Tibial artery (tissue), 4 donors: ENCODE results near the gene NPTXR.

ENCODE experiments used
- DNase-seq, 2 donors: peaks; one replicate each; pipeline ENCODE4 v3.0.0-alpha.2; 2019
- H3K27ac ChIP-seq, 2 donors: fragments of 200-600 bp; sonication (generic) in 1 of 2; 1 replicate in 1 of 2; 2 replicates in 1 of 2; pipeline ENCODE4 v1.5.1; 2018 to 2019; ENCODE audit warnings: mild to moderate bottlenecking in 1 of 2
- H3K27me3 ChIP-seq, 2 donors: fragments of 200-600 bp; sonication (generic) in 1 of 2; one replicate each; pipeline versions ENCODE4 v1.5.1 to v1.6.0; 2016 to 2019
- H3K36me3 ChIP-seq, 3 donors: fragments of 200-600 bp; sonication (generic) in 2 of 3; one replicate each; pipeline ENCODE4 v1.5.1; 2016 to 2019; ENCODE audit warnings: mild to moderate bottlenecking in 2 of 3
- H3K4me1 ChIP-seq, 4 donors: fragments of 200-600 bp; sonication (generic) in 2 of 4; 1 replicate in 3 of 4; 2 replicates in 1 of 4; pipeline ENCODE4 v1.5.1; 2016 to 2019
- H3K4me3 ChIP-seq, 2 donors: fragments of 200-600 bp; sonication (generic) in 1 of 2; 1 replicate in 1 of 2; 2 replicates in 1 of 2; pipeline ENCODE4 v1.5.1; 2018 to 2019; ENCODE audit warnings: mild to moderate bottlenecking in 2 of 2
- H3K9me3 ChIP-seq, 3 donors: fragments of 200-600 bp; sonication (generic) in 1 of 3; one replicate each; pipeline ENCODE4 v1.5.1; 2016 to 2019
- intact Hi-C: fragments of 100-400 bp; cut with DNase I; formaldehyde crosslinking; loops from one replicate; pipeline ENCODE4 v1.15.0; 2023; ENCODE audit warnings: low total_unique reads
- TF ChIP-seq, protein P1 (sequence below), 2 experiments: fragments of 200-600 bp in 1 of 2; fragments of 450-650 bp in 1 of 2; IDR thresholded peaks; one replicate each; pipeline ENCODE4 v1.5.1; 2017 to 2019; ENCODE audit warnings: antibody characterized with exemption in 2 of 2, mild to moderate bottlenecking in 1 of 2, moderate library complexity in 1 of 2

NPTXR gene

DNA sequence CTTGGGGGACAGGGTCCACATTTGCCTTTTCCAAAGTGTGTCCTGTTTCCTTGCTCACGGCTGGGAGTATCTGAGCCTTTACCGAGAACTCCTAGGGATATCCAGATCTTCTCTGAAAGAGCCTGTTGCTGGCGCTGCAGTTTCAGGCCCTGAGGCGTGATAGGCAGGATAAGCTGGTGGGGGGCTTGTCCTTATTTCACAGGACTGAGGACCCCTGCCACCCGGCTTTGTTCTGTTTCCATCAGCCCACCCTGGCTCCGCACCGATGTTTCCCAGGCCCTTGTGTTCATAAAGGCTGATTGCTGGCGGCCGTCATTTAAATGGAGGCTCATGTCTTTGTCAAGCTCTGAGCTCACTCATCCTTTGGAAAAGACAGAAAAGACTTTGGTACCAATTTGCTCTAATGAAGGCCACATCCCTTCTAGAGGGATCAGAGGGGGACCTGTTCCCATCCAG lies 9.4 kb upstream of the NPTXR start:
- intact Hi-C loops, result no loop called here
- H3K36me3 ChIP-seq, result no peaks in the 10 kb centered on the region
- H3K9me3 ChIP-seq, result no peaks in the 10 kb centered on the region
- no peaks in the 10 kb centered on the region for H3K27me3 ChIP-seq
- no peak for DNase-seq
- H3K4me1 ChIP-seq, result no peaks in the 10 kb centered on the region
- H3K4me3 ChIP-seq, result no peak overlapping the region
- TF ChIP-seq, protein P1, sequence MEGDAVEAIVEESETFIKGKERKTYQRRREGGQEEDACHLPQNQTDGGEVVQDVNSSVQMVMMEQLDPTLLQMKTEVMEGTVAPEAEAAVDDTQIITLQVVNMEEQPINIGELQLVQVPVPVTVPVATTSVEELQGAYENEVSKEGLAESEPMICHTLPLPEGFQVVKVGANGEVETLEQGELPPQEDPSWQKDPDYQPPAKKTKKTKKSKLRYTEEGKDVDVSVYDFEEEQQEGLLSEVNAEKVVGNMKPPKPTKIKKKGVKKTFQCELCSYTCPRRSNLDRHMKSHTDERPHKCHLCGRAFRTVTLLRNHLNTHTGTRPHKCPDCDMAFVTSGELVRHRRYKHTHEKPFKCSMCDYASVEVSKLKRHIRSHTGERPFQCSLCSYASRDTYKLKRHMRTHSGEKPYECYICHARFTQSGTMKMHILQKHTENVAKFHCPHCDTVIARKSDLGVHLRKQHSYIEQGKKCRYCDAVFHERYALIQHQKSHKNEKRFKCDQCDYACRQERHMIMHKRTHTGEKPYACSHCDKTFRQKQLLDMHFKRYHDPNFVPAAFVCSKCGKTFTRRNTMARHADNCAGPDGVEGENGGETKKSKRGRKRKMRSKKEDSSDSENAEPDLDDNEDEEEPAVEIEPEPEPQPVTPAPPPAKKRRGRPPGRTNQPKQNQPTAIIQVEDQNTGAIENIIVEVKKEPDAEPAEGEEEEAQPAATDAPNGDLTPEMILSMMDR (IDR thresholded peaks at IDR 0.05), result no peak
- H3K27ac ChIP-seq, result no peak overlapping the region

DNA sequence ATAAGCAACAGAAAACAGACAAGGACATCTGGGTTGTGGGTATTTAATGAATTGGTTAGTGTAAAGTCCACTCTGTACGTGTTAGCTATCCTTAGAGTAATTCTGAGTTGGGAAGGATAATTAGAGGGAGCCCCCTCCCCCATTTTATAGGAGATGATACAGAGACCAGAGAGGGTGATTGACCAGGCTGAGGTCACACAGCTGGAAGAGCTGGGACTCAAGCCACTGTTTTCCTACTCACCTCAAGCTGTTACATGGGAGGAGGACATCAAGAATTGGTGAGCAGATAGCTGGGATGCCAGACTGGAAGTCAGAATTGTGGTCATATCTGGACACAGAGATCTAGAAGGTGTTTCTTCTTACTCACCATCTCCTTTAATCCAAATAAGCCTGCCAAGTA lies 8.7 kb upstream of the NPTXR start:
- DNase-seq, result no peak
- Histone ChIP-seq H3K9me3 (no peaks in the 10 kb centered on the region), H3K4me3 (no peak overlapping the region), H3K36me3 (no peaks in the 10 kb centered on the region), H3K27me3 (no peaks in the 10 kb centered on the region), H3K4me1 (no peaks in the 10 kb centered on the region), H3K27ac (no peak overlapping the region)
- intact Hi-C loops, result no loop called here
- TF ChIP-seq, protein P1 (IDR thresholded peaks at IDR 0.05), result no peak

DNA sequence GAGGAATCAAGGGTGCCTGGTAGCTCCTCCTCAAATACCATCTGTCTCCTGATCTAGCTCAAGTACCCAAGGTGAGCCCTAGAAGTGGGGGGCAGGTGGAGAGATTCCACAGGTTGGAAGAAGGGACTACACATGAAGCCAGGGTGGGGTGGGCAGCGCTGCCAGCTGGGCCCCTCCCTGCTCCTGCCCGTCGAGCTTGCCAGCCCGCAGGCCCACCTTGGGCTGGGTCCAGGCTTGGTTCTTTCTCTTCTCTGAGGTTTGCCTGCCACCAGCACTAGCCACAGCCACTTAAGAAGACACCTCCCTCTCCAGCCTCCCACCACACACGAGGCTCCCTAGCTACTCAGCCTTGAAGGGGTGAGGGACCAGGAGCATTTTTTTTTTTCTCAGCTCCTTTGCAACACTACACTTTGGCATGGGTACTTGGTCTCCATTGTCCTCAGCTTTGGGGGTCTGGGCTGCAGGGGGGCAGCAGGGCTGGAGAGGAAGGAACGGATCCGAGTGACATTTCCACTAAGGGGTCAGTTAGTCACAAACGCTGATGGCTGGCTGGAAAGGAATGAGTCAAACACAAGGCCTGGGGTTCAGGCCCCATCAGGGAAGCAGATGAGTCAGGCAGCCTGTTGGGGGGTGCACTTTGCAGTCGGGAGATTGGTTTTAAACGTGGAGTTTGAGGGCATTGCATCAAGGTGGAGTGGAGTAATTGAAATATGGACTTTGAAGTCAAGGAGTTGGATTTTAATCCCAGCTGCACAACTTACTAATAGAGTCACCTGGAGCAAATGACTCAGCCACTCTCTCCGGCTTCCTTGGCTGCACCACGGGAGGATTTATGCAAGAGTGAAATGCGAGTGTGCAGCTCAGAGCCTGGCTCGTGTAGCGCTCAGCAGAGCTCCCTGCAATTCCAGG lies 7.4 kb upstream of the NPTXR start:
- no peaks in the 10 kb centered on the region for H3K9me3 ChIP-seq
- TF ChIP-seq, protein P1 (IDR thresholded peaks at IDR 0.05), result no peak
- H3K27me3 ChIP-seq, result no peaks in the 10 kb centered on the region
- no peak for DNase-seq
- no peak overlapping the region for H3K4me3 ChIP-seq
- peaks cover 0 to 12% (median under 1%) of the 10 kb centered on the region in 4 donors for H3K4me1 ChIP-seq
- no peak overlapping the region for H3K27ac ChIP-seq
- H3K36me3 ChIP-seq, result no peaks in the 10 kb centered on the region
- intact Hi-C loops, result no loop called here

DNA sequence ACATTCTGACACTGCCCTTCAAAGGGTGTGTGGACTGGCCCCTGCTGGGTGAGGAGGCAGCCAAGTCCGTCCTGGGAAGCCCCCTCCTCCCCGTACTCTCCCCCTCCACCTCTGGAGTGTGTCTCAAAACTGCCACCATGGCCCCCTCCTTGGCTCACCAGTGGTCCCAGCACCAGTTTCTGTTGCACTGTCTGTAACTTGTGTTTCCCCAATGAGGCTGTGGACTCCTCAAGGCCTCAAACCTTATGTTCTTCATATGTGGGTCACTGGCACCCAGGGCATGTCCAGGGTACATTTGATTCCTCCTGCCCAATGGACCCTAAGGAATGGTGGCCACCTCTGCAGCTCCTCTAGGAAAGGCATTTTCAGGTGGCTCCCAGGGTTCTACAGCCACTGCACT lies 6.6 kb upstream of the NPTXR start:
- Histone ChIP-seq H3K27me3 (no peaks in the 10 kb centered on the region), H3K4me3 (no peak overlapping the region), H3K36me3 (no peaks in the 10 kb centered on the region), H3K4me1 (peaks cover 0 to 20% (median 8%) of the 10 kb centered on the region in 4 donors), H3K9me3 (no peaks in the 10 kb centered on the region), H3K27ac (no peak overlapping the region)
- DNase-seq, result no peak
- TF ChIP-seq, protein P1 (IDR thresholded peaks at IDR 0.05), result no peak
- intact Hi-C loops, result no loop called here

DNA sequence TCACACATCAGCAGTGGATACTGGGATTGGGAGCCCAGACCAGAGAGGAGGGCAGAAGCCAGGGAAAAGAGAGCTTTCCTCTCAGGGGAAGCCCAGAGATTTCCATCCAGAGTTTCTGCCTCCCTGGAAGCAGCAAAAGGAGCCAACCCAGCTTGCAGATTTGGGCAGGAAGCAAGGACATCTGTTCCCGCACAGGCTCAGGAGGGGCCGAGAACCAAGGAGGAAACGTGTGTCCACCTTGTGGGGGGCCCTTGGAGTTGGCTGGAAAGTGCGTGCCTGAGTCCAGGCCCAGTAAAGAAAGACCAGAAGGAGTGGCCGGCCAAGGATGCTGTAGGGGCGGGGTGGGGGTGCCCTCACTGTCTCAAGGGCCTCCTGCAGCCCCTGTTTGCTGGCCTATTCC lies 6.0 kb upstream of the NPTXR start:
- Histone ChIP-seq H3K4me1 (peaks cover 0 to 26% (median 13%) of the 10 kb centered on the region in 4 donors), H3K9me3 (no peaks in the 10 kb centered on the region), H3K27ac (no peak overlapping the region), H3K4me3 (no peak overlapping the region), H3K27me3 (no peaks in the 10 kb centered on the region), H3K36me3 (no peaks in the 10 kb centered on the region)
- no peak for DNase-seq
- TF ChIP-seq, protein P1 (IDR thresholded peaks at IDR 0.05), result no peak
- intact Hi-C loops, result loop anchor here (10.0 kb wide), 1 partner anchor 55 kb away; the partner anchor contains the start of gene DNAL4
